ENCODE measurements around the gene POP7. TPM values are rescaled to one million over a fixed set of nuclear protein-coding genes. Genes with fewer than 3 reads are reported as not detected.
"Not testable (repeated sequence)": the region's sequence is repeated elsewhere in the genome, so short reads cannot be mapped to it uniquely, and the experiment has no call there.

Gene POP7
- total RNA-seq, 2 donors from 2014 or later = 21.5 to 25.0 TPM

- ATAC-seq (no peak), DNase-seq (no peak)
- intact Hi-C loops (cut with DNase I, micrococcal nuclease) = loop anchor here in 1 of 2 donors (10.0 kb wide), 1 partner anchor 102 kb away; the partner anchor contains the start of genes FBXO24 and LRCH4
Observed at GRCh38 chr7:100686822-100687211, 19.1 kb upstream of the POP7 start.

DNA sequence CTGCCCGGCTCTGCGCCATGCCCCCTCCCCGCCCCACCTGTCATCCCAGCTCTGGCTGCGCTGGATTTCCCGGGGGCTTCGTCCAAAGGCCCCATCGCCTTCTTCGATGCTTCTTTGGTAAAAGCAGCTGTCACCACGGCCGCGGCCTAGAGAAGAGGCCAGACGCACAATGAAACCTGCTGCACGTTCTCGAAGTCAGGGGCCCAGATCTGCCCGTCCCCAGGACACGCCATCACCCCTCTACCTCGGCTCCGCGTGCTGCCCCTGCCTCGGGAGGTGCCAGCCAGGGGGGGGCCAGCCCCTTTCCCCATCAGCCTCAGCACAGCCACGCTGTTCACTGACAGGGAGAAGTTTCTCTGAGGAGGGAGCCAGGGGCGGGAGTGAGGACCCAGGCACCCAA, 18.7 kb upstream of the POP7 start:
- ATAC-seq = no peak
- intact Hi-C loops (cut with DNase I, micrococcal nuclease) = loop anchor here in 1 of 2 donors (10.0 kb wide), 1 partner anchor 102 kb away; the partner anchor contains the start of genes FBXO24 and LRCH4

GRCh38 chr7:100687751-100688300, 18.1 kb upstream of the POP7 start:
- intact Hi-C loops (cut with DNase I, micrococcal nuclease) = loop anchor here in 1 of 2 donors (10.0 kb wide), 1 partner anchor 103 kb away; the partner anchor contains the start of genes FBXO24 and LRCH4
- DNase-seq (no peak), ATAC-seq (no peak)

More for the DNA sequence above, 18.7 kb upstream of the POP7 start:
- no peak for DNase-seq

DNA sequence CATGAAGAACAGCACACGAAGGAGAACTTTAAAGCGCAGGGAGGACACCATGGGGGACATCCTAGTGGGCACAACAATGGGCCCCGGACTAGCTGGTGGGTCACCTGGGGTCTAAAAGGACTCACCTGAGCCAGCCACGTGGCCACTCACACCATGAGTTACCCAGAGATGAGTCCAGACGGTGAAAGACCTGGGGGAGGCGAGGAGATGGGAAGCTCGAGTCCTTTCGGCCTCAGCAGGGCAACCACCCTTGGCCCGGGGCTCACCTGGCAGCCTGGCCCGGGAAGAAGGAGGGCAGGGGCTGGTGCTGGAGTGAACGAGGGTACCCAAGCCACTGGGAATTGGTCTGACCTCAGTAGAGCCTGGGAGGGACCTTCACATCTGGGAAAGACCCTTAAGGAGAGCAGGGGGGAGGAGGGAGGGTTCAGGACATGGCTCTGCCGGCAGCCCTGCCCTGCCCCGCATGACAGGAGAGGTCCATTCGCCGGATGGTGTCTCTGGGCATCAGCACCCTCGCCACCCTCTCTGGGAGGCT, 17.5 kb upstream of the POP7 start:
- no peak for DNase-seq
- no peak for ATAC-seq
- intact Hi-C loops (cut with DNase I, micrococcal nuclease) = loop anchor here in 1 of 2 donors (10.0 kb wide), 1 partner anchor 104 kb away; the partner anchor contains the start of genes FBXO24 and LRCH4

DNA sequence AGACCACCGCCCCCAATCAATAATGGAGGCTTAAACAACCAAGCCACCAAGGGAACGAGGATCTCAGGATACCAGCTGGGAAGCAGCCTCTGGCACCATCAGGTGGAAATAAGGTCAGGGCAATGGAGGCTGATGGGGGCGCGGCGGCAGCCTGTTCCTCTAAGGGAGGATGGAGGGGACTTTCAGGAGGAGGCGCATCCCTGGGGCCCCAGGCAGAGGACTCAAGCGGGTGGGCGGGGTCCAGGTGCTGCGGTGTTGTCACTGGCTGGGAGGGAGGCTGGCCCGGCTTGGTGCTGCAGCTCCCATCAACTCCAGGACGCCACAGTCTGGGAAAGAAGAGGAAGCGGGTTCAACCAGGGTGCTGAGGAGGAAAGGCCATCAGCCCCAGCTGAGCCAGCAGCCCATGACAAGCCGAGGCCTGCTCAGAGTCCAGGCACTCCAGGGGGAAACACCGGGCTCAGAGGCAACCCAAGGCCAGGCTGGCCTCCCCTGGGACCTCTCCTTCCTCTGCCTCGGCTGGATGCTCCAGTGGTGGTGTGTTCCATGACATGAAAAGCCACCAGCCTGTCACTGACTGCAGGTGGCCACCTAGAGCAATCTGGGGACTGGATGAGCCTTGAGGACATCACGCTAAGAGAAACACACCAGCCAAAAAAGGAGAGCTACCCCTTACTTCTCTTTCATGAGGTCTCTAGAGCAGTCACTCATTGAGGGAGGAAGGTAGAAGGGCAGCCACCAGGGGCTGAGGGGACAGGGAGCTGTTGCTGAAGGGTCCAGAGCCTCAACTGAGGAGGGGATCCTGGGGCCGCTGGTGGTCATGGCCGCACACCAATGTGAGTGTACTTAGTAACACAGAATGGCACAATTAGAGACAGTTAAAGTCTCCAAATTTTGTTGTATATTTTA, 16.4 kb upstream of the POP7 start:
- DNase-seq (no peak), ATAC-seq (no peak)
- intact Hi-C loops (cut with DNase I, micrococcal nuclease) = loop anchor here in 1 of 2 donors (10.0 kb wide), 1 partner anchor 105 kb away; the partner anchor contains the start of genes FBXO24 and LRCH4

DNA sequence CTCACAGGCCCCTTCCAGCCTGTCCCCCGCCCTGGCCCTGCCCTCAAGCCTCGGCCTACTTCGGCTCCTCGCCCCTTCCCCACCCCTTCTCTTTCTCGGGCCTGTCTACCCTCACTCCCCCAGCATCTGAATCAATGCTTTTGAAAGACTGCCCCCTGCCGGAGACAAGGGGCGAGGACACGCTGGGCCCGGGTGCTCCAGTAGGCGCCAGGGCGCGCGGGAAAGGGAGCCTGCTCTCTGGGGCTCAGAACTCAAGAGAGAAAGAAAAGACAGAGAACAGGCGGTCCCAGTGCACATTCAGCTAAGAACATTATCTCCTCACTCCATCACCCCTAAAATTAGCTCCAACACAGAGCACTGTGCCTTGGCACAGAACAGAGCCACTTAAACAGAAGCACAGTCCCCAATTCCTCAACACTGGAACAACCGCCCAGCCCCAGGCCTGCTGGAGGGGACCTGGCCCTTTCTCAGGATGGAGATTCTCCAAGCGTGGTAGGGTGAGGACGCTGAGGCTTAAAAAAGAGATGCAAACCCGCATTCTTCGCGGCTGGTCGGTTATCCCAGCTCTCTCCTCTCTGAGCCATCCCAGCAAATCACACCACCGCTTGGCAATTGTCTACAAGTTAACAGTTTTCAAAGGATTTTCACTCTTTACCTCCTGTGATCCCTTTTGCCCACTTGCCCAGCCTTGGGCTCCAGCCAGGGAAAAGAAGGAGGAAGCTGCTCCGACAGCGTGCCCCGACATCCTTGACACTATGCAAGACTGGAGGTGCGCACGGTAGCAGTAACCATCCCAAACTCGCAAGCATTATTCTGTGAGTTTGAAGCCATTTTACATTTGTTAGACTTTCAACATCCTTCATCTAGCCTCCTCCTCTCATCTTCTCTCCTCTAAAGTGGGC, 14.0 kb upstream of the POP7 start:
- ATAC-seq = peak; percentile 77
- DNase-seq = peak; percentile 65 to 82
- intact Hi-C loops (cut with DNase I, micrococcal nuclease) = no loop called here

DNA sequence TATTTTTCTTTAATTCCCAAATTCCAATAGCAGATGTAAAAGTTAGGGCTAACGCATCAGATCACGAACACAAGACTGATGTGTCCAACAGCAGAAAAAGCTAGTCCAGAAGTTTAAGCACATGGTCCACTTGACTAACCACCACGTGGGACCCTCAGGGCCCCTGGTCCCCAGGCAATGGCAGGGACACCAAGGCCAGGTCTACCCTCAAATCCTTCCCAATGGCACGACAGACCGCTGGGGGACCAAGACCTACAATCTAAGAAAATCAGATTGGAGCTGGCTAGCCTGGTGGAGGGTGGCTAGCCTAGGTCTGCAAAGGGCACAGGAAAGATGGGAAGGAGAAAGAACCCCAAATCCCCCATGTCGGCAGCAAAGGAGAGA, 13.4 kb upstream of the POP7 start:
- intact Hi-C loops (cut with DNase I, micrococcal nuclease) = no loop called here
- ATAC-seq = no peak
- DNase-seq = no peak

DNA sequence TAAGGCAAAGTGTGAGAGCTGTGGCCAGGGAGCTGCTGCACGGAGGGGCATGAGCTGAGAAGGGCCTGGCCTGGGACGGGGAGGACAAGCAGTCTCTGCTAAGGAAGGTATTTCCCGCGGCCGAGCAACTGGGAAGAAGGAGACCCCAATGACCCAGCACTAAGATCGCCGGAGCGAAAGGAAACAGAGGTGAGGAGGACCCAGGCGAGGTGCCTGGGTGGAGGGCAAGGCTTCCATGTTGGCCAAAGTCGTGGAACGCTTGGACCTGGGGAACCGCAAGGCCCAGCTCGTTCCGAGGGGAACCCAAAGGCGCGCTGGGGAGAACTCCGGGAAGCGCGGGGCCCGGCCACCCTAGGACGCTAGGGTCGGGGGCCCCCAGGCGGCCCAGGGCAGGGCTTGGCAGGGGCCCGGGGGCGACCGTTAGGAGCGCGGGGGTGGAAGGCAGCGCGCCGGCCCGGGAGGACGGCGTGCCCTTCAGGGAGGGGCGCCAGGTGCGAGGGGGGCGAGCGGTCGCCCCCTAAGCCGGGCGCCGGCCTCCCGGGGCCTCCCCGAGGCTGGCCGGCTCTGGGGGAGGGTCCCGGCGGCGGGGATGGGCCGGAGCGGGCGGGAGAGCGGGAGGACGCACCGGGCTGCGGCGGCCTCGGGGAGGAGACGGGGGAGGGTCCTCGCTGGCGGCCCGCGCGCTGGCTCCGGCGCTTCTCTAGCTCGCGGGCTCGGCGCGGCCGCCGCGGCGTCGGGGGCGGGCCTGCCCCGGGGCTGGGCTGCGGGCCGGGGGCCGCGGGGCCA, 12.4 kb upstream of the POP7 start:
- ATAC-seq (peak; percentile 18), DNase-seq (peak in 1 of 2 donors; percentile 23)
- intact Hi-C loops (cut with DNase I, micrococcal nuclease) = no loop called here

DNA sequence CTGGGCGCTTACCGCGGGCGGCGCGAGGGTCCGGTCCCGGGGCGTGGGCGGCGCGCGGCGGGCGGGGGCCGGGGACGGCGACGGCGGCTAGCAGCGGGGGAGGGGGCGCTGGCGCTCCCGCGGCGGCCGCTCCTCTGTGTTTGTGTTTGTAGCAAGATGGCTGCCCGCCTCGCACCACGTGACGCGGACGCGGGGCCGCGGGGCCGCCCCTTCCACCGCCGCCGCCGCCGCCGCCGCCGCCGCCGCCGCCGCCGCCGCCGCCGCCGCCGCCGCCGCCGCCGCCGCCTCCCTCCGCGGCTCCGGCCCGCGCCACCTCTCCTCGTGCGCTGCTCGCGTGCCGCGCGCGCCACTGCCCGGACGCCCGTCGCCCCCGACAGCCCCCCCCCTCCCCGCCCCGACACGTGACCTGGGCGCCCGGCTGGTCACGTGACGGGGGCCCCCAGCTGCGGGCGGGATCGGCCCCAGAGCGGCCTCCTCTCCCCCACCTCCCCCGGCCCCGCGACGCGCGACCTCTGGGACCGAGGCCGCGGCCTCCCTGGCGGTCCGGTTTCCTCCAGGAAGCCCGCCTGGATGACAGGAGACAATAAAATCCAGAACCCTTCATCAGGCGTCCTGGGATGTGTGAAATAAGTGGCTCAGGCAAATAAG, 11.7 kb upstream of the POP7 start, which contains the start of gene GIGYF1:
Gene GIGYF1, minus strand, starts transcription at position 153 of the 648 bp plus-strand sequence. CDS start 6,012 bp downstream, outside the sequence.
- DNase-seq (peak; percentile 62 to 83), ATAC-seq (peak; percentile 67)
- intact Hi-C loops (cut with DNase I, micrococcal nuclease) = no loop called here

GRCh38 chr7:100696123-100696521, 9.8 kb upstream of the POP7 start:
- no peak for ATAC-seq
- intact Hi-C loops (cut with DNase I, micrococcal nuclease) = no loop called here
- DNase-seq = no peak

- intact Hi-C loops (cut with DNase I, micrococcal nuclease) = no loop called here
- no peak for ATAC-seq
- no peak for DNase-seq
Observed at GRCh38 chr7:100699018-100699417, 6.9 kb upstream of the POP7 start.

DNA sequence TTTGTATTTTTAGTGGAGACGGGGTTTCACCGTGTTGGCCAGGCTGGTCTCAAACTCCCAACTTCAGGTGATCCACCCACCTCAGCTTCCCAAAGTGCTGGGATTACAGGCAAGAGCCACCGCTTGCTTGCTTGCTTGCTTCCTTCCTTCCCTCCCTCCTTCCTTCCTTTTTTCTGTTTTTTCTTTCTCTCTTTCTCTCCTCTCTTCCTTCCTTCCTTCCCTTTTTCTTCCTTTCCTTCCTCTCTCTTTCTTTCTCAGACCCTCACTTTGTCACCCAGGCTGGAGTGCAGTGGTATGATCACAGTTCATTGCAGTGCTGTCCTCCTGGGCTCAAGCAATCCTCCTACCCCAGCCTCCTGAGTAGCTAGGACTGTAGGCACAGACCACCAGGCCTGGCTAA, 4.8 kb upstream of the POP7 start:
- intact Hi-C loops (cut with DNase I, micrococcal nuclease); DNase-seq; ATAC-seq: not testable (repeated sequence)

GRCh38 chr7:100705320-100705752, 585 bp upstream of the POP7 start:
- ATAC-seq (peak; percentile 60), DNase-seq (peak; percentile 62 to 87)
- intact Hi-C loops (cut with DNase I, micrococcal nuclease) = loop anchor here in 1 of 2 donors (5.0 kb wide), 1 partner anchor 147 kb away; the partner anchor contains the start of gene SLC12A9

- intact Hi-C loops (cut with DNase I, micrococcal nuclease) = loop anchor here in 1 of 2 donors (5.0 kb wide), 1 partner anchor 146 kb away; the partner anchor contains the start of gene SLC12A9
- DNase-seq = peak in 1 of 2 donors; percentile 52
Observed at GRCh38 chr7:100706672-100707311, 871 bp downstream of the POP7 start.

GRCh38 chr7:100708395-100708794, 2.5 kb downstream of the POP7 start:
- DNase-seq = no peak
- intact Hi-C loops (cut with DNase I, micrococcal nuclease) = loop anchor here in 1 of 2 donors (5.0 kb wide), 1 partner anchor 144 kb away; the partner anchor contains the start of gene SLC12A9
- no peak for ATAC-seq

More at GRCh38 chr7:100706672-100707311, 871 bp downstream of the POP7 start:
- no peak for ATAC-seq

- ATAC-seq (no peak), DNase-seq (no peak)
- intact Hi-C loops (cut with DNase I, micrococcal nuclease) = no loop called here
Observed at GRCh38 chr7:100710452-100710851, 4.5 kb downstream of the POP7 start.

Data from left colon (tissue), 2 donors.